Ureter (tissue), 1 donor: ENCODE measurements around the gene ZNF575. TPM values are rescaled to one million over a fixed set of nuclear protein-coding genes. Genes with fewer than 3 reads are reported as not detected.
"Not testable (repeated sequence)": the region's sequence is repeated elsewhere in the genome, so short reads cannot be mapped to it uniquely, and the experiment has no call there.

ENCODE experiments used
- DNase-seq: peaks from one replicate; pipeline ENCODE4 v3.0.0-alpha.2; 2020; ENCODE audit warnings: low spot score
- total RNA-seq: library from RNA; stranded (reverse); gene quantifications from one replicate; pipeline ENCODE4 v1.2.4, GENCODE V29; 2023
- donor health status: DM: yes; HTN: yes; CAD: no.

The ZNF575 gene
- total RNA-seq, 1 donor from 2014 or later, result 2.1 TPM

DNA sequence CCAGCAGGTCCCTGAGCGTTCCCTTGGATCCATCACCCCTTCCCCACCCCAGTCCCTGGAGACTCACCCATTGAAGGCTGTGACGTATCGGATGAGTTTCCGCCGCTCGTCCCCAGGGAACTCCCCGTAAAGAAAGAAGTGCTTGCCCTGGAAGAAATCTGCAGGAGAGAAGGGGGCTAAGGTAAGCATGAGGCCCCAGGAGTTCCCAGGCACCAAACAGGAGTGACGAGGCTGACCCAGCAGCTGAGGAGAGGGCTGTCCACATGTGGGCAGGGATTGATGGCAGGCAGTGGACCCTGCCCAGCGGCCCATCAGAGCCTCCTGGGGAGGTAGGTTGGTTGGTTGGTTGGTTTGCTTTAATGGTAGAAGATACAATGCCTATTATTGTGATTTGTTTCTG, 11.1 kb downstream of the ZNF575 start:
- DNase-seq, result no peak

DNA sequence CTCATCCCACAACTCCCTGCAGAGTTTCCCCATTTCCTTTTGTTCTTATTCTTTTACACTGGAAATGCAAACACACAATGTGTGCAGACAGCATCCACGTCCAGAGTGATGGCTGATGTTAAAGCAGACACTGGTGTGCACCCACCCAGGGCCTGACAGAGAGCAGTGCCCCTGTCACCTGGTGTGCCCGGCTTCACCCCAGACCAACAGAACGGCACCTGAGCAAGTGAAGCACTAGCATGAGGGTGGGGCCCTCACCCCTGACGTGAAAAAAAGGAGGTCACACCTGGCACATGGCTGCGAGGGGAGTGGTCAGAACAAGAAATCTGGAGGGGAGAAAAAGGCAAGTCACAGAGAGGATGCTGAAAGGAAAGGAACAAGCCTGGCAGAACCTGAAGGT, 12.3 kb downstream of the ZNF575 start:
- DNase-seq, result no peak

DNA sequence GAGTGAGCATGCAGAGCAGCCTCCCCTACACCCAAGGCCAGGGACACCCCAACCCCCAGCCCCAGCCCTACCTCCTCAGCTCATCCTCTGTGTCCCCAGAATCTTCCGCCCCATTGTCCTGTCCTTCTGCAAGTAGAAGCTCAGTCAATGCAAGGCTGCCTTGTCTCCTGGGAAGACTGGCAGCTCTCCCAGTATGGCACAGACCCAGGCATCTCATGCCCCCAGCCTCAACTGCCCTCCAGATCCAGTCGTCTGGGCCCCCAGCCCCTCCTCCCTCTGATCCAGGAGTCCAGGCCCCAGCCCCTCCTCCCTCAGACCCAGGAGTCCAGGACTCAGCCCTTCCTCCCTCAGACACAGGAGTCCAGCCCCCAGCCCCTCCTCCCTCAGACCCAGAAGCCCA, 13.0 kb downstream of the ZNF575 start:
- no peak for DNase-seq

DNA sequence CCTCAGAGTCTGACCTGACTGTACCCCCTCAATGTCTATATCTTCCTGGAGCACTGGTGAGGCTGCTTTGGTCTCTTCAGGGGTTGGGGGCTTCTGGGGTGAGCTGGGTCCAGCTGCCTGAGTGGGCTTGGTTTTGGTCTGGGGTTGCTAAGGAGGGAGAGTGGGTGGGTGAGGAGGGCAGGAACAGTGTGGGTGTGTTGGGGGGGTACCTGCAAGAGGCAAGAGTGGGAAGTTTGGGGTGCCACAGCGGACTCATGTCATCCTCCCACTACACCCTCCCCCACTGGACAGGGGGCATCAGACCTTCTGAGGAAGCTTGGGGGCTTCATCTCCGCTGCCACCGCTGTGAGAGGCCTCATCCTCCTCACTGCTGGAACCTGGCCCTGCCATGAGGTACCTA, 13.6 kb downstream of the ZNF575 start:
- DNase-seq, result no peak

DNA sequence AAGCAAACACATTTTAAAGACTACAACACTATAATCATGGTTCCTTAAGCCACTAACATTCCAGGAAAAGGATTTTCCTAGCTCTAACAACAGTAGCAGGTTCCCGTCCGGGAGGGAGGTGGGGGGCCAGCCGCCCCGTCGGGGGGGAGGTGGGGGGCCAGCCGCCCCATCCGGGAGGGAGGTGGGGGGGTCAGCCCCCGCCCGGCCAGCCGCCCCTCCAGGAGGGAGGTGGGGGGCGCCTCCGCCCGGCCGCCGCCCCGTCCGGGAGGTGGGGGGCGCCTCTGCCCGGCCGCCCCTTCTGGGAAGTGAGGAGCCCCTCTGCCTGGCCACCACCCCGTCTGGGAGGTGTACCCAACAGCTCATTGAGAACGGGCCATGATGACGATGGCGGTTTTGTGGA, 14.9 kb downstream of the ZNF575 start:
- not testable (repeated sequence) for DNase-seq

DNA sequence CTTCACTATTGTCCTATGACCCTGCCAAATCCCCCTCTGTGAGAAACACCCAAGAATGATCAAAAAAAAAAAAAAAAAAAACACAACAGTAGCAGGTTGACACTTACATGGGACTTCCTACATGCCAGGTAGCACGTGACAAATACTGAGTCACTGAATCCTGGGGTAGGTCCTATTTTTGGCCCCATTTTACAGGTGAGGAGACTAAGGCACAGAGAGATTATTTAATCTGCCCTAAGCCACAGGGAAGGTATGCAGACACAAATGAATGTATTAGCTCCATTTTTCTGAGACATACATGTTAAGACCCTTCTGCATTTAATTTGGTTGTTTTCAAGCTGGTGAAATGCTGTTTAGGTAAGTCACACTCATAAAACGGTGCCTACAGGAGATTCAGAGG, 15.7 kb downstream of the ZNF575 start:
- DNase-seq, result no peak

DNA sequence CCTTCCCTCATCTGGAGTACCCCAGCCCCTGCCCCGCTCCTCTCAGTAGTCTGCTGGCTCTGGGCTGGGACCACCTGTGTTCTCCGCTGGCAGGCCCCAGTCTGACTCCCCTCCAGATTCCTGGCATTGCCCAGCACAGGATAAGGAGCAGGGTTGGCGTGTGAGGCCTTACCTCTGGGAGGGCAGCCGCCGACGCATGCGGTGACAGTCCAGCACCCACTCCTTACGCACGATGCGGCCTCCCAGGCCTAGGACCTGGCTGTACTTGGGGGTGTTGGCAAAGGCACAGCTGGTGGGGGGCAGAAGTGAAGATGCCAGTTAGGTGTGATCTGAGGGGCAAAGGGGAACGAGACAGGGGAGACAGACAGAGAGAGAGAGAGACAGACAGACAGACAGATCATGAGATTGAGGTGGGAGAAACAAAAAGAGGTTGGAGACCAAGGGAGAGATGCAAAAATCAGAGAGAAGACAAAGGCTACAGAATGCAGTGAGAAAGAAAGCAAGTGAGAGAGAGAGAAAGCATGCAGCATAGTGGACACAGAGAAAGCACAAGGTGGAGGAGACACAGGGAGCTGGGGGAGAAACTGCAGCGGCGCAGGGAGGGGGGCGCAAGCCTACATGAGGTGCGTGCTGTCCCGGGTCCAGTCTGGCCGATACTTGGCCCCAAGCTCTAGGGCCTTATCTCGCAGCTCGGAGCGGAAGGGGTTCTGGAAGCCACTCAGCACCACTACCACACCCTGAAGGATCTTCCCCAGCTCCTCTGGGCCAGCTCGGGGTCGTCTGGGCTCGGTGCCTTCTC, 18.6 kb downstream of the ZNF575 start:
- no peak for DNase-seq

DNA sequence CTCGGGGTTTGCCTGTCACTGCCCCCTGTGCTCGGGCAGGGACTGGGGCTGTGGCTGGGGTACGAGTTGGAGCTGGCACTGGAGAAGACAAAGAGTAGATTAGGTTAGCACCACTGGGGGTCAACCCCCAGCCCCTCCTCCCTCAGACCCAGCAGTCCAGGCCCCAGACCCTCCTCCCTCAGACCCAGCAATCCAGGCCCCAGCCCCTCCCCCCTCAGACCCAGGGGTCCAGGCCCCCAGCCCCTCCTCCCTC, 19.1 kb downstream of the ZNF575 start:
- no peak for DNase-seq

DNA sequence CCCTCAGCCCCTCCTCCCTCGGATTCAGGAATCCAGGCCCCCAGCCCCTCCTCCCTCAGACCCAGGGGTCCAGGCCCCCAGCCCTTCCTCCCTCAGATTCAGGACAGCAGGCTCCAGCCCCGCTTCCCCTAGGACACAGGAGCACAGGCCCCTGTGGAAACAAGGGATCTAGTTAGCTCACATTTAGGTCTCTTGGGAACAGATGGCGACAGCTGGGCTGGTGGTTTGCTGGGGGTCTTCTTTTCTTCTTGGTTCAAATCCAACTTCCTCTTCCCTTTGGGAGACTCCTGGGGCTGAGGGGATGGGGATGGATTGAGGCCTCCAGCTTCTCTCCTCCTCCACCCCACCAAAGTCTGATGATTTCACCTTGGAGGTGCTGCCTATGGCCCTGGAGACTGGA, 19.6 kb downstream of the ZNF575 start:
- no peak for DNase-seq

DNA sequence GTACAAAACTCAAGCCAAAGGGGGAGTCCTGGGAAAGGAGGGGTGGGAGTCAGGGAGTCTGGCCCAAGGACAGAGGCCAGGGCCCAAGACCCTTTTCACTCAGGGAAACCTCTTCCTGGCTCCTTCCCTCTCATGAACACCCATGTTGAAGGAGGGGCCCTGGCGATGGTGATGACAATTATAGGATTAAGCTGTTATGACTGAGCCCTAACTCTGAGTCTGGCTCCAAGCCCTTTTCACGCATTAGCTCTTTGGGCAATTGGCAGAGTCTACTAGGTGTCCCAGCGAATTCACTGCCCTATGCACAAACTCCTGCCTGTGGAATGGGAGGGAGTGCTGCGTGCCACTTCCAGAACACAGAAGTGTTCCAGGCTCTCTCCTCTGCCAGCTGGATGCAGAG, 20.7 kb downstream of the ZNF575 start:
- DNase-seq, result no peak

DNA sequence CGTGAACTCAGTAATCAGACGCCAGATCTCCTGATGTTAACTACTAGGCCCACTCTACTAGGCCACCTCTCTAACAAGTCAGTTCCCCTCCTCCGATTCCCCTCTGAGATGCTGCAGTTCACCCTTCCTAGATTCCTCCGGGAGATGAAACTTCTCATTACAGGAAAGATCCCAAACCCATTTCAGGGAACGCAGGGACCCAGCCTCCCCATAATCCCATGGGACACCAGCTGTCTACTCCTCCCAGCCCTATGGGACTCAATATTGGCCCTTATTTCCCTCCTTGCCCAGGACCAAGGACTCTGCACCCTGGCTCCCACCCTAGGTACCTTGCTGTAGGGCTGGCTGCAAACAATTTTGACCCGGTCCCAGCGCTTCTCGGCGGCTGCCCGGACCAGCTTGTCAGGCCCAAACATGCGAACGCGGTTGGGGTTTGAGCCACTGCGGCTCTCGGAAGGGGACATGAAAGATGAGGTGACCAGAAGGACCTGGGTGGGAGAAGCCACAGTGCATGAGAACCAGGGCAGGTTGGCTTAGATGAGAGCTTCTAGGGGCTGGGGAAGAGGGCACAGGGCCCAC, 21.4 kb downstream of the ZNF575 start:
- DNase-seq, result no peak

DNA sequence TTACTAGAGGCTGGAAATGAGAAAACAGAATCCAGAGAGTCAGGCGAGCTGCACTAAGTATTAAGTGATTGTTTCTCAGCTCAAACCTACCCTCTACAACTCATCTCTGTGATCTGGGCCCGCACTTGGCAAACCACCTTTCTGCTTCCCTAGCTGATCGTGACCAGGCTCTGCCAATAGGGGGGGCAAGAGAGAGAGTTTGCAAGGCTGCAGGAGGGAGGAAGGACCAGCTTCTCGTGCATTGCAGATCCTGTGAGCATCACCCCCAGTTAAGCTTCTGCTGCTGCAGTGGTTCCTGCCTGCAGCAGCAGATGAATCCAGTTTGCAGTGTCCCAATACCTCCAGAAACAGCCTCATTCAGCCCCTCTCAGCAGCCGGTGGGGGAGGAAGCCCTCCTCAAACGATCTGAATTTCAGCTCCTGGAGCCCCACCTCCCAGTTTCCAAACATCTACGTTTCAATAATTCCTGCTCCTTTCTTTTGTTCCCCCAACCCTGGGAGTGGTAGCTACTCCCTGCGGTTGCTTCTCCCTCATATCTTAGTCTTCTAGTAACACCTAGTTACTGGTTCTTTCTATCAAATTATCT, 22.3 kb downstream of the ZNF575 start:
- peak; percentile 69 for DNase-seq

DNA sequence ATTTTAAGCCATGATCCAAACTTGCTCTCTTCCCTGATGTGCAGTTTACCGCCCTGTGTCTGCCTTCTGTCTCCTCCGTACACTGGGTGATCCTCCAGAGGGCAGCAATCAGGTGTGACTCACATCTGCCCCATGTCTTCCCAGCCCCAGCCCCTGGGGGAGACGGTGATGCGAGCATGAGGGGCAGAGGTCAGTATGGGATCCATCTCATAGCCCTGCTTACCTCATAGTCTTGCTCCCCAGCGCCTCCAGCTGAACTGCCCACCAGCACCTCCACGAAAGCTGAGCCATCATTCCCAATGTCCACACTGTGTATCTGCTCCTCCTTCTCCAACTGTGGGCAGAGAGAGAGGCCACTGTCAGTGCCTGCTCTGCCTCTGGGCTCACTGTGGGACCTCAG, 27.7 kb downstream of the ZNF575 start:
- DNase-seq, result no peak

DNA sequence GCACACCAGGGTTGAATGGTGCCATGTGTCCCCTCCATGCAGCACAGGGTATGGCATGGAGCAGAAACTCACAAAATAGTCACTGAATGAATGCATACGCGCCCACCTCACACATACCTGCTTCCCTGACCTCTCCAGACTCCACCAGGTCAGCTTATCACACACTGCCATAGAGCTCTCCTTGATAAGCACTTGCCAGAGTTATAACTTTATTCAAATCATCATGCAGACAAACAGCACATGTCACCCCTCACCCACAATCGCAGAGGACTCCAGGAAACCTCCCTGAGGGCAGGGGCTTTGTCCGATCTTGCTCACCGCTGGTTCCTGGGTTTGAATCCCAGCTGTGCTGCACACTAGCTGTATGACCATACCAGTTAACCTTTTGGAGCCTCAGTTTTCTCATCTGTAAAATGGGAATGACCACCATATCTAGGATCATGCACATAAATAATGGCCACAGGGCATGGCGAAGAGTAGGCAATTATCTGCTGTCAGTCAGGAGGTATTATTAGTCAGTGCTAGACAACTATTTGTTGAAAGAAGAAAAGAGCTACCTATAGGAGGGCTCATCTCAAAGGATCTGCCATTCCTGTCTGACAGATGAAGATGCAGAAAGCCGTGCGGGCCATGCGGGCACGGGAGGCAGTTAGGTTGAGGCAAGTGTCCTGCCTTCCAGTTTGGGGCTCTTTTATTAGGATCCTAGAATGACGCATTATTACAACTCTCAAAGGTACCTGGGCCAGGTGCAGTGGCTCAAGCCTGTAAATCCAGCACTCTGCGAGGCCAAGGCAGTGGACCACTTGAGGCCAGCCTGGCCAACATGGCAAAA, 28.4 kb downstream of the ZNF575 start:
- DNase-seq, result no peak

DNA sequence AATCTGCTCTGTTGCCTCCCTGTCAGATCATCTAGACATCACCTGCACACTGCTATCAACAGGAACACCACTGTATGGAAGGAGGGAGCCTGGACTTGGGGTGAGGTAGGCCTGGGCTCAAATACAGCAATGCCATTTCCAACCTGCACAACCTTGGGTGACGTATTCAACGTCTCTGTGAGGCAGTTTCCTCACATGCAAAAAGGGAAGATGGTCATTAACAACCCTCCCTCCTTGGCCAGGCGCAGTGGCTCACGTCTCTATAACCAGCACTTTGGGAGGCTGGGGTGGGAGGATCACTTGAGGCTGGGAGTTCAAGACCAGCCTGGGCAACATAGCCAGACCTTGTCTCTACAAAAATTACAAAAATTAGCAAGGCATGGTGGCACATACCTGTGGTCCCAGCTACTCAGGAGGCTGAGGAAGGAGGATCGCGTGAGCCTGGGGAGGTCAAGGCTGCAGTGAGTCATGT, 29.3 kb downstream of the ZNF575 start:
- DNase-seq, result no peak

DNA sequence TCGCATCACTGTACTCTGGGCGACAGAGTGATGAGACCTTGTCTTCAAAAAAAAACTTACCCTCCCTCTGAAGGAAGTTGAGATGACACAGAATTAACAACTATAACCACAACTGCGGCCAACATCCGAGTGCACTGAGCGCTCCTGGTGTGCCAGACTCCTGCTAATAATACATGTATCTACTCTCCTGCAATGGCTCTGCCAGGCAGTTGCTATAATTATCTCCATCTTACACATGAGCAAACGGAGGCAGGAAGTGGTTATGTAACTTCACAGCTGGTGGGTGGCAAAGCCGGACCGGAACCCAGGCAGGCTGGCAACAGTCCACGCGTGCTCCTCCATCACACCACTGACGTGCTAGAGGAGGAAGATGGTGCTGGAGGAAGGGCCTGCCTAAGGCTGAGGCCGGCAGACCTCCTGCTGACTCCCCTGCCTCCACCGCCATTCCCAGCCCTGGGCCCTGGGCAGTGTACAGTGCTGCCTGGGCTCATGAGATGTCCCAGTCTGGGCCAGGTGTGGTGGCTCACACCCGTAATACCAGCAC, 29.8 kb downstream of the ZNF575 start:
- DNase-seq, result peak; percentile 76

DNA sequence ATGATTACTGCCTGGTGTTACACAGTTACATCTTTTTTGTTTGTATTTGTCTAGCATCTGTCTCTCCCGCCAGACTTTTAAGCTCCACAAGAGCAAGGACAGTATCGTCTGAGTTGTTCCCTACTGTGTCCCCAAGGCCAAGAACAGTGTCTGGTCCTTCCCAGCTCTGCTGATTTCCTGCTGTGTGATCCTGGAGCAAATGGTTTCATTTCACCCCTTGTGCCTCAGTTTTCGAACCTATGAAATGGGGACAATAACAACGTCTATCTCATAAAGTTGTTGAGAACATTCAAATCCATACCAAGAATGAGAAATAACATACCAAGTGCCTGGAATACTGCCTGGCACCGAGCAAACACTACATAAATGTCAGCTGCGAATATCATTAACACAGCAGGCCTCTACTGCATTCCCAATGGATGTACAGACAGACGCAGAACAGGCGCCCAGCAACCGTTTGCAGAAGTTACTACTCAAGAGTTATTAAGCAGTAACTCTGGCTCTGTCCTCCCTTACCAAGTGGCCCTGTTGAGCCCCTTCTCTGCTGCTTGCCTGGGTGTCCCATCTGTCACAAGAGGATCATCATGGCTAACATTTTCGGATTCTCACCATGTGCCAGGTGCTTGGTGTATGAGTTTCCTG, 30.9 kb downstream of the ZNF575 start:
- no peak for DNase-seq

DNA sequence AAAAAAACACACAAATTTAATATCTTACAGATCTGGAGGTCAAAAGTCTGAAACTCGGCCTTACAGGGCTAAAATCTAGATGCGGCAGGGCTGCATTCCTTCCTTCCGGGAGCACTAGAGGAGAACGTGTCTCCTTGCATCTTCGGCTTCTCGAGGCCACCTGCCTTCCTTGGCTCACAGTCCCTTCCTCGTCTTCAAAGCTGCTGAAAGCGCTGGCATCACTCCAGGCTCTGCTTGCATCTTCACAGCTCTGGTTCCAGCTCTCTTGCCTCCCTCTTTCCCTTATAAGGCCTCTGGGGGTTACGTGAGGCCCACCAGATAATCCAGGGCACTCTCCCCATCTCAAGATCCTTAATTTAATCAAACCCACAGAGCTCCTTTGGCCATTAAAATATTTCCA, 31.8 kb downstream of the ZNF575 start:
- DNase-seq, result no peak

DNA sequence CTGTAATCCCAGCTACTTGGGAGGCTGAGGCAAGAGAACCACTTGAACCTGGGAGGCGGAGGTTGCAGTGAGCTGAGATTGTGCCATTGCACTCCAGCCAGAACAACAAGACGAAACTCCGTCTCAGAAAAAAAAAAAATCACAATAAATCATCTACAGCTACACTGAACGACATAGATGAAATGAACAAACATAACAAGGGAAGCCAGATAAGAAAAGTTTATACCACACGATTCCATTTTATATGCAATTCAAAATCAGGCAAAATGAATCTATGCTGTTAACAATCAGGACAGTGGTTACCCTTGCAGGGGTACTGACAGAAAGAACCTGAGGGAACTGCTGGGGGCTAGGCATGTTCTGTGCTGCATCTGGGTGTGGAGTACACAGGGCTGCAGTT, 36.7 kb downstream of the ZNF575 start:
- no peak for DNase-seq

DNA sequence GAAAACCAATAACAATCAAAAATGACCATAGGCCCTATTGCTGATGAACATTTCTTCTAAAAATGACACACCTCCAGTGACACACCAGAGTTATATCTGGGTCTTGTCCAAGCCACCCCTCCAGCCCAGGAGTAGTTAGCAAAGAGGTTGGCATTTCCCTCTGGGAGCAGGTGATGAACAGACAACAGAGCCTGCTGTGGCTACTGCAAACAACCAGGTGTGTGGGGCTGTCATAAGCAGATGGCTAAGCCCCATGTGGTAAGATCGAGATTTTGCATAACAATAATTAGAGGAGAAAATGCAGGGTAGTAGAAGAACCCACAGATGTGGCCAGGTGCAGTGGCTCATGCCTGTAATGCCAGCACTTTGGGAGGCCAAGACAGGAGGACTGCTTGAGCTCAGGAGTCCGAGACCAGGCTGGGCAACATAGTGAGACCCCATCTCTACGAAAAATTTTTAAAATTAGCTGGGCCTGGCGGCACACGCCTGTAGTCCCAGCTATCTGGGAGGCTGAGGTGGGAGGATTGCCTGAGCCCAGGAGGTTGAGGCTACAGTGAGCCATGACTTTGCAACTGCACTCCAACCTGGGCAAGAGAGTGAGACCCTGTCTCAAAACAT, 37.3 kb downstream of the ZNF575 start:
- no peak for DNase-seq

DNA sequence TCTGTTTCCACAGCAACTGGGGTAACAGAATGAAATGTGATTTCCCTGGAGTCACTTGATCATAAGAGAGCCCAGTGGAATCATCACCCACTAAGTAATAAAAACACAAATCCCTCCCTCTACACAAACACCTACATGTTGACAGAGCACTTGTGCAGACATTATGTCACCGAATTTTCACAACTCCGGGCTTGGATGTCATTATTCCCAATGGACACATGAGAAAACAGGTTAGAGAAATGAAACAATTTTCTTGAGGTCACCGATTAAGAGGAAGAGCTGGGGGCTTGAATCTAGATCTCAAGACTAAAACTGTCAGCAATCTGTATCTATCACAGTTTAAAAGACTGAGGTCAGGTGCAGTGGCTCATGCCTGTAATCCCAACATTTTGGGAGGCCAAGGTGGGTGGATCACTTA, 39.2 kb downstream of the ZNF575 start:
- no peak for DNase-seq
